Natural killer cell (primary cell): ENCODE measurements around the gene IGF2BP1. TPM values are rescaled to one million over a fixed set of nuclear protein-coding genes. Genes with fewer than 3 reads are reported as not detected.
A peak's percentile ranks its signal among the peaks of the same experiment; 100 is the strongest.

Source experiments
- ATAC-seq, 3 donors: fragments of 150-1000 bp in 2 of 3; fragments of 200-7000 bp in 1 of 3; cut with Tn5 transposase; 1 replicate in 1 of 3; 2 replicates in 2 of 3; pipeline ENCODE4 v1.10.0; 2021; ENCODE audit warnings: mild to moderate bottlenecking in 2 of 3, moderate library complexity in 2 of 3
- DNase-seq, 2 donors: peaks; one replicate each; pipeline versions ENCODE4 v3.0.0 to v3.0.0-alpha.2; 2013 to 2021; ENCODE audit warnings: mixed read lengths in 1 of 2
- H3K27ac ChIP-seq: one replicate; pipeline ENCODE4 v1.5.1; 2013; ENCODE audit warnings: mild to moderate bottlenecking, low read length
- H3K27me3 ChIP-seq: one replicate; pipeline ENCODE4 v1.6.1; 2013; ENCODE audit warnings: low read length; ENCODE audit not compliant: control insufficient read depth, insufficient read depth
- H3K36me3 ChIP-seq: one replicate; pipeline ENCODE4 v1.6.1; 2013; ENCODE audit warnings: low read length; ENCODE audit not compliant: control insufficient read depth, insufficient read depth
- H3K4me1 ChIP-seq: one replicate; pipeline ENCODE4 v1.6.1; 2013; ENCODE audit warnings: low read length; ENCODE audit not compliant: control insufficient read depth, insufficient read depth
- H3K4me3 ChIP-seq: one replicate; pipeline ENCODE4 v1.5.1; 2013; ENCODE audit warnings: low read length
- H3K9me3 ChIP-seq: one replicate; pipeline ENCODE4 v1.6.1; 2013; ENCODE audit warnings: low read length; ENCODE audit not compliant: control insufficient read depth, insufficient read depth
- H3K27ac Mint-ChIP-seq, 2 donors: one replicate each; pipeline ENCODE4 v1.8.0; 2022; ENCODE audit warnings: mild to moderate bottlenecking in 2 of 2, mixed read lengths in 2 of 2, moderate library complexity in 1 of 2
- H3K27me3 Mint-ChIP-seq, 2 donors: one replicate each; pipeline ENCODE4 v1.8.0; 2022; ENCODE audit warnings: low read depth in 2 of 2, mixed read lengths in 2 of 2
- H3K36me3 Mint-ChIP-seq: one replicate; pipeline ENCODE4 v1.8.0; 2022; ENCODE audit warnings: mixed read lengths
- H3K4me1 Mint-ChIP-seq, 2 donors: one replicate each; pipeline ENCODE4 v1.8.0; 2022; ENCODE audit warnings: mixed read lengths in 2 of 2
- H3K4me3 Mint-ChIP-seq: one replicate; pipeline ENCODE4 v1.8.0; 2022; ENCODE audit warnings: mild to moderate bottlenecking, moderate library complexity, mixed read lengths
- H3K9me3 Mint-ChIP-seq, 2 donors: one replicate each; pipeline ENCODE4 v1.8.0; 2022; ENCODE audit warnings: mixed read lengths in 2 of 2
- CTCF ChIP-seq: fragments of 200-600 bp; IDR thresholded peaks from one replicate; pipeline ENCODE4 v1.8.0; 2022; ENCODE audit warnings: antibody characterized with exemption
- WGBS: methylation state at CpG from one replicate; pipeline ENCODE4 v1.1.7; 2013; ENCODE audit warnings: missing lambda C conversion rate; ENCODE audit not compliant: insufficient coverage; 5-methylcytosine and 5-hydroxymethylcytosine counted together
- intact Hi-C: fragments of 100-400 bp; cut with micrococcal nuclease; formaldehyde crosslinking; loops from one replicate; pipeline ENCODE4 v1.14.2; 2022
- total RNA-seq, 4 donors: library from RNA; stranded (reverse); fragments of 120-200 nt in 1 of 4; gene quantifications; one replicate each; pipeline versions ENCODE4 v1.2.3 to v1.2.4, GENCODE V29; 2013 to 2022

IGF2BP1 gene
- total RNA-seq, 3 donors from 2014 or later (not counting 1 experiment from before 2014, with no cell fraction given): not detected

- Mint-ChIP-seq H3K4me3 (peak overlapping the region; percentile 67), H3K4me1 (peaks cover 13 to 31% of the 10 kb centered on the region in 2 donors), H3K36me3 (no peaks in the 10 kb centered on the region), H3K27ac (no peak overlapping the region), H3K9me3 (no peaks in the 10 kb centered on the region), H3K27me3 (peaks cover 73 to 79% of the 10 kb centered on the region in 2 donors)
- H3K4me3 ChIP-seq: no peak overlapping the region
- no peak for ATAC-seq
- TF ChIP-seq CTCF: no peak
- peak in 1 of 2 donors; percentile 15 for DNase-seq
- no peaks in the 10 kb centered on the region for H3K9me3 ChIP-seq
- no peak overlapping the region for H3K27ac ChIP-seq
- peaks cover 37% of the 10 kb centered on the region for H3K4me1 ChIP-seq
- WGBS: 4% methylated on average over 20 of the region's 23 CpGs
- intact Hi-C loops: no loop called here
- peaks cover 91% of the 10 kb centered on the region for H3K27me3 ChIP-seq
- no peaks in the 10 kb centered on the region for H3K36me3 ChIP-seq
Observed at GRCh38 chr17:48996722-48997102, 473 bp upstream of the IGF2BP1 start.

GRCh38 chr17:48997827-48998586 lies 822 bp downstream of the IGF2BP1 start:
- peaks cover 92% of the 10 kb centered on the region for H3K27me3 ChIP-seq
- H3K9me3 Mint-ChIP-seq: no peaks in the 10 kb centered on the region
- intact Hi-C loops: no loop called here
- peak in 1 of 3 donors; percentile 34 for ATAC-seq
- H3K9me3 ChIP-seq: no peaks in the 10 kb centered on the region
- peak overlapping the region; percentile 68 for H3K4me3 Mint-ChIP-seq
- H3K27ac Mint-ChIP-seq: no peak overlapping the region
- no peaks in the 10 kb centered on the region for H3K36me3 ChIP-seq
- peaks cover 69 to 78% of the 10 kb centered on the region in 2 donors for H3K27me3 Mint-ChIP-seq
- peak overlapping the region; percentile 9 for H3K4me3 ChIP-seq
- no peak for TF ChIP-seq CTCF
- DNase-seq: peak in 1 of 2 donors; percentile 40
- H3K27ac ChIP-seq: no peak overlapping the region
- H3K4me1 Mint-ChIP-seq: peaks cover 13 to 31% of the 10 kb centered on the region in 2 donors
- peaks cover 37% of the 10 kb centered on the region for H3K4me1 ChIP-seq
- no peaks in the 10 kb centered on the region for H3K36me3 Mint-ChIP-seq
- WGBS: 4% methylated on average over 57 of the region's 63 CpGs

GRCh38 chr17:48998587-48999440 lies 1.6 kb downstream of the IGF2BP1 start:
- ATAC-seq: no peak
- peak overlapping the region; percentile 70 for H3K4me3 Mint-ChIP-seq
- Histone ChIP-seq H3K4me3 (no peak overlapping the region), H3K27ac (no peak overlapping the region), H3K27me3 (peaks cover 91% of the 10 kb centered on the region), H3K9me3 (no peaks in the 10 kb centered on the region), H3K4me1 (peaks cover 37% of the 10 kb centered on the region), H3K36me3 (no peaks in the 10 kb centered on the region)
- H3K27me3 Mint-ChIP-seq: peaks cover 70 to 78% of the 10 kb centered on the region in 2 donors
- H3K36me3 Mint-ChIP-seq: no peaks in the 10 kb centered on the region
- no peak overlapping the region for H3K27ac Mint-ChIP-seq
- no peak for TF ChIP-seq CTCF
- no peak for DNase-seq
- WGBS: 9% methylated on average over 21 of the region's 25 CpGs
- intact Hi-C loops: no loop called here
- H3K4me1 Mint-ChIP-seq: peaks cover 13 to 37% of the 10 kb centered on the region in 2 donors
- no peaks in the 10 kb centered on the region for H3K9me3 Mint-ChIP-seq
